HG02678 (cell line): Measurements from ENCODE around the gene CTSE.
"Not testable (repeated sequence)": the region's sequence is repeated elsewhere in the genome, so short reads cannot be mapped to it uniquely, and the experiment has no call there.

ENCODE experiments used
- ATAC-seq: cut with Tn5 transposase; IDR thresholded peaks from one replicate; pipeline ENCODE4 v1.9.1; 2021; ENCODE audit warnings: mild to moderate bottlenecking, moderate library complexity; ENCODE audit not compliant: unreplicated experiment

The CTSE gene

DNA sequence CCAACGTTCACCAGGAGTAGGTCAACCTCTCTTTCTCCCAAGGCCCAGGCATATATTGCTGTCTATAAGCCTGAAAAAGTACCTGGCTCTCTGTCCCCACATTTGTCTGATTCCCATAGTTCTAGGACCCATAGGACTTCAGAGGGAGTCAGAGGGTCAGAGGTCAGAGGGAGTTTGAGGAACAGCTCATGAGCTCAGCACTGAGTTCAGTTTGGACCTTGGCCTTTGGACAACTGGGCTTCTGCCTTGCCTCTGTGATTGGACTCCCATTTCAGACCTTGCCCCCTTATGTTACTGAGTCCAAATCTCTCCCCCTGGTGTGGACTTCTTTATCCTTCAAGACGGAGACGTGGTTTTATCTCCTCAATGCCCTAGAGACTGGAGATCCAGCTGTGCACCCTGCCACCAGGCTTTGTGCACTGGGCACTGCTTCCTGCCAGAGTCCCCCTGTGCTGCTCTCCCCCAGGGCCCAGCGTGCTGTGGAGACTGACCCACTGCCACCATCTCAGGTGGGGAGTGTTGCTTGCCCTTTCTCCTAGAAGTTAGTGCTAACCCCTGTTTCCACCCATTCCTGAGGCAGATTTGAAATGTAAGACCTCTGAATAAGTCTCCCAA is 3.2 kb downstream of the CTSE start:
- ATAC-seq: no peak

DNA sequence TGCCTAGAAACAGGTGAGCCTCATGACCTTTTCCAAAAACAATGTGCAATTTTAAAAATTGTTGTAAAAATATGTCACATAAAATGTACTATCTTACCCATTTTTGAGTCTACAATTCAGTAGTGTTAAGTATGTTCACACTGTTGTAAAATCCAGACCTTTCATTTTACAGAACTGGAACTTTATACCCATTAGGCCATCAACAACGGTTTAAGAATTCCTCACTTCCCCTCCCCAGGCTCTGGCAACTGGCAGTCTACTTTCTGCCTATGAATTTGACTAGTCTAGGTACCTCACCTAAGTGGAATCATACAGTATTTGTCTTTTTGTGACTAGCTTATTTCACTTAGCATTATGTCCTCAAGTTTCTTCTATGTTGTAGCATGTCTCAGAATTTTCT is 8.6 kb downstream of the CTSE start:
- ATAC-seq: no peak

DNA sequence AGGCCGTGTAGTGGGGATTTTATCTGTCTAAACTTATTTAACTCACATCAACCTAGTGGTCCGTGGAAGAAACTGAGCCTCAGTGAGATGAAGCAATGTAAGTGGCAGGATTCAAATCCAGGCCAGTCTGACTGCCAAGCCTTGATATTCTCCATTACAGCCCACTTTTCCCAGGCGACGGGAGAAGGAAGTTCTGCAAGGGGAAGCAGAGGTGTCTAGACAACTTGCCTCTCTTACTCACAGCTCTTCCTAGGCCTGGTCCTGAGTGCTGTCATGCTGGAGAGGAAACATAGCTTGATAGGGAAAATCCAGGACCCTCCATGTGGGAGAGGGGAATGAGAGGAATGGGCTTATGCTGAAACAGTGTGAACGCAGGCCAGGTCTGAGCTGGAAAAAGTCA is 9.1 kb downstream of the CTSE start:
- no peak for ATAC-seq

DNA sequence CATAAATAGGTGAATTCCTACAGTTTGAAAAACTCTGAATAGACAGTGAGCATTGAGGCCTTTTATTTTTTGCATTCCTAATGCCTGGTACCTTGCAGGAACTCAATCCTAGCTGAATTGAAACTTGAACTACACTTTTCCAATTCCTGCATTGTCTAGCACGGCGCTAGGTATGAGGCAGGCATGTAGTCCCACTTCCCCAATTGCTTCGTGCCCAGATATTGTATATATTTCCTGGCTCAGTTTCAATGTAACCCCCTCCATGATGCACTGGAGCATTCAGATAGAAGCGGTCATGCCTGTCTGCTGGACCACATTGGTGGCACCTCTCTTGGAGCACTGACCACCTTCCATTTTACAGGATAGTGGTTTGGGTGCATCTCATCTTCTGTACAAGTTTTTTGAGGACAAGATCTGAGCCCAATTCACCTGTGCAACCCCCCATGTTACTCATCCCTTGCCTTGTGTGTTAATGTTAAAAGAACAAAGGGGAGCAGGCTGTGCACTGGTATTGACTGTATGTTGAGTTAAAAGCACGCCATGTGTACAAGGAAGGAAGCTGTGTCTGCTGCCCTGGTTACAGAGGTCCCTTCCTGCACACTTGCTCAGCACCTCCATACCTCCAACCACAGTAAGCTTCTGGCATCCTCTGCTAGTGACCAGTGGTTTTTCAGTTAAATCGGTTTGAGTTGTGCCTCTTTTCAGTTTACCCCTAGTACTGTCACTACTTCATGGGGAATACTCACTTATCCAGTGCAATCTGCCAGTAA is 10.5 kb downstream of the CTSE start:
- no peak for ATAC-seq

DNA sequence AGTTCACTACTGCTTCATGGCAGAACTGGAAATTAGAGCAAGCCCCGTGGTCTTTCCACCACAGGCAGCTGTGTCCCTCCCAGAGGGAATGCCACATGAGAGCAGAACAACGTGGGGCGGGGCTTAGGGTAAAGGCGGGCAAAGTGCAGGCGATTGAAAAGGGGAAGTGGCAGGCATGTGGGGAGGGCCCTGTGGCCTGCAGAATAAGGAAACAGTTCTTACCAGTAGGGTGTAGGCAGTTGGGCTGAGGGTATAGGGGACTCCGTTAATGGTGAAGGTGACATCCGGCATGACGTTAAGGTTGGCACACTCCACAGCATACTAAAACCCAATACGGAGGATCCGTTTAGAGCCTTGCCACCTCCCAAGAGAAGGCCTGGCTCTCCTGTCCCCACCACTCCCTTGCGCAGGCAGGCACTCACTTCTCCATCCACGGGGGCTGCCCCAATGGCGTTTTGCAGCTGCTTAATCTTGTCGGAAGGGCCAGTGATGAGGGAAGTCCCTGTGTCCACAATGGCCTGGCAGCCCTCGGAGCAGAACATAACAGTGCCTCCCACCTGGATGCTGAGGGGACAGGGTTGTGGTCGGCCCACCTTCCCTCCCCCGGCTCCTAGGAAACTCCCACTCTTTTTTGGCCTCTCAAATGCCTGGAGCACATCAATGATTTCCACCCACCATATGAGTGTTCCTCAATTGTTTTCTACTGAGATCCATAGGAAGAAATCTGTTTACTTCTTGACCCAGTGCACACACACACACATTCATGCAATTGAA is 11.4 kb downstream of the CTSE start:
- ATAC-seq: peak; percentile 97

DNA sequence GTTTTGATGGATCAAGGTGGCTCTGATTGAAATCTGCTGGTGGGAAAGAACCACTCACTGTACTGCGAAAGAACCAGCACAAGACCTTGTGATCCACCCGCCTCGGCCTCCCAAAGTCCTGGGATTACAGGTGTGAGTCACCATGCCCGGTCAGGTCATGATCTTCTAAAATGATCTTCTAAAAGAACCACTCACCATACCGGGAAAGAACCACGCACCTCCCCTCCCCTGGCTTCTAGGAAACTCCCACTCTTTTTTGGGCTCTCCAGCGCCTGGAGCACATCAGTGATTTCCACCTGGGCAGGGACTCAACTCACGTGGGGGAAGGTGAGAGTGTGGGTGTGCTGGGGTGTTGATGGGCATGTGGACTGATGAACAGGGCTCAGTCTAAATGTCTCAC is 12.6 kb downstream of the CTSE start:
- no peak for ATAC-seq

DNA sequence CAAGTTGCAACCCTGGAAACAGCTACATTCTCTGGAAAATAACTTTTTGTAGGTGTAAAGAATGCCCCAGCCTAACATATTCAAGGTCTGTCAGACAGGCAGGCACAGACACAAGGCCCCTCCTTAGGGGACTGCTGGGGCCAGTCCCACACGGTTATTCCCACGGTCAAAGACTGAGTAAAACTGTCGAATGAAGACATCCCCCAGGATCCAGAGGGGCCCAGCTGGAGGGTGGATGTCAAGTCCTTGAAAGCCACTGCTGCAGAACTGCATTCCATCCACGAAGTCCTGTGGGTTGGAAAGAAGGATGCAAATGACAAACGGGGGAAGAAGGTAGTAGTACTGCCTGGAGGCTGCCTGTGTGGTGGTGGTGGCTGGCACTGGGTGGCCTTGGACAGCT is 13.6 kb downstream of the CTSE start:
- no peak for ATAC-seq

DNA sequence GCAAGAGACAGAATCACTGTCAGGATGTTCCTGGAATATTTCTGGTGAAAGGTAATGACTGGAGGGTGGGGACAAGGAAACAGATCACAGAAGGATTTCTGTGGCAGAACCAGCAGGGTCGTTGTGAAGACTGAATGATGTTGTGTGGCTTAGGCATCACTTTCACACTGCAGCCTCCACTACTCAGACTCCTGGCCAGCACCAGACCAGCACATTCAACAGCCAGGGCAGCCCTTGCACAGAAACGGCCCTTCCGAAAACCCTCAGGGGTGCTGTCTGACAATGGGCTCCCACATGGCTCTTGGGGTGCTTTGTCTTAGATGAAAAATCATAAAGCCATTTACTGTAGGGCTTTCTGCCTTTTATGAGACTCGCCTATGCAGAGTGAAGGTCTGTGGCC is 16.7 kb downstream of the CTSE start:
- no peak for ATAC-seq

DNA sequence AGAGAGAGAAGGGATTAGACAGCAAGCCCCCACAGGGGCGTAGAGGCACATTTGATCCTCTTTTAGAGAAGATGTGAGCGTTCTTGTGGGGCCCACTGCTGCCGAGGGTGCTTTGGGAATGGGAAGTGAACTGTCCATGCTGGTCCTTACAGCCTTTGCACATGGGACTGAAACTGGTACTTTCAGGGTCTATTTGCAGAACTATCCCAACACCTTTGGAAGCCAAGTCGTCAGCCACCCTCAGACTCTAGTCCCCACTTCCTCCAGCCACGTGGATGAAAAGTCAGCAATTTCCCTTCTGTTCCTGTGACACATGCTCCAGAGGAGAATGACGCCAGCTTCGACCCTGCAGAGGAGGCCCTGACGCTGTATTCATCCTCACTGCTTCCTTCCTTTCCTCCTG is 17.9 kb downstream of the CTSE start:
- no peak for ATAC-seq

DNA sequence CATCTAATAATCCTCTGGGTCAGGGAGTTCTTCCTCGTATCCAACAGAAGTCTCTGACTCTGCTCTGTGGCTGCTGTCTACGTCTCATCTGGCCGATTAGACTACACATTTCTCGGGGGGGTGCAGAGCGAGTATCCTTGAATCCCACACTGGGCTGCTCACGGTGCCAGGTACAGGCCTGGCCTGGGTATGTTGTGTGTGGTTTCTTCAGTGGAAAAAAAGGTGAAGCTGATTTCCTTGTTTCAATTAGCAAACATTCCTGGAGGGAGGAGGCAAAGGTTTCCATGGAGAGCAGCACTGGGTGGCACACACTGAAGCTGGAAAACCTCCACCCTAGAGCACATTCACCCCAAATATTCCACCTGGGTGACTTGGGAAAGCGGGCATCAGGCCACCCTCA is 18.5 kb downstream of the CTSE start:
- ATAC-seq: no peak

DNA sequence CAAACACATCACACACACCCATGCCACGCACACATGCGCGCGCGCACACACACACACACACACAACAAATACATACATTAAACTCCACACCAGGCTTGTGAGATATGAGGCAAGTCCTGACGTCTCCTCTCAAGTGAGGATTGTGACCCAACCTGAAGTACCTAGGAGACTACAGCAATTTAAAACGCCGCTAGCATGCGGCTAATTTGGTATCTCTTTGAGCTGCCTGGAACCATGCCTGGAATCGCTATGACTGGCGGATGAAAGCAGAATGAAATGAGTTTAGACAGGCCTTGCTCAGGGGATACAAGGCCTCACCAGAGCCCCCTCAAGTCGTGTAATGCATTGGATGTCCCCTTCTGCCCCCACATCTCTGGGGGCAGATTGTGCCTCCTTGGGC is 18.9 kb downstream of the CTSE start:
- ATAC-seq: no peak

DNA sequence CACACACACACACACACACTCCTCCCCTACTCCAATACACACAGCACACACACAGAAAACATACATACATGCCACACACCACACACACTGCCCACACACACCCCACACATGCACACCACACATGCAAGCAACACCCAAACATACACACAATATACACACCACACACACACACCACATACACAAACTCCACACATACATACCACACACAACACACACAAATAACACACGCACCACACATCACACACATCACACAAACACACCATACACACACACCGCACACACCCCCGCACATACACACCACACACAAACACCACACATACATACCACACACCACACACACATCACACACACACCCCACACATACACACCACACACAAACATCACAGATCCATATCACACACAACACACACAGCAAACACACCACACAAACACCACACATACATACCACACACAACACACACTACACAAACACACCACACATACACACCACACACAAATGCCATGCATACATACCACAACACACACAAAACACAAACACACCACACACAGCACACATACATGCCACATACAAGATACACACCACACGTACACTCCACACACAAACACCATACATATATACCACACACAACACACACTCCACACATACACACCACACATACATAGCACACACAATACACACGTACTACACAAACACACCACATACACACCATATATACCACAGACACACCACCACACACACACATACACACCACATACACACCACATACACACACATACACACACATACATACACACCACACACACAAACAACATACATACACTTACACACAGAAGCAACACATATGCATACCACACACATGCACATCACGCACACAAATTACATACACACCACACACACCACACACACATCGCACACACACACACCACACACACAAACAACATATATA is 19.6 kb downstream of the CTSE start:
- ATAC-seq: no peak

DNA sequence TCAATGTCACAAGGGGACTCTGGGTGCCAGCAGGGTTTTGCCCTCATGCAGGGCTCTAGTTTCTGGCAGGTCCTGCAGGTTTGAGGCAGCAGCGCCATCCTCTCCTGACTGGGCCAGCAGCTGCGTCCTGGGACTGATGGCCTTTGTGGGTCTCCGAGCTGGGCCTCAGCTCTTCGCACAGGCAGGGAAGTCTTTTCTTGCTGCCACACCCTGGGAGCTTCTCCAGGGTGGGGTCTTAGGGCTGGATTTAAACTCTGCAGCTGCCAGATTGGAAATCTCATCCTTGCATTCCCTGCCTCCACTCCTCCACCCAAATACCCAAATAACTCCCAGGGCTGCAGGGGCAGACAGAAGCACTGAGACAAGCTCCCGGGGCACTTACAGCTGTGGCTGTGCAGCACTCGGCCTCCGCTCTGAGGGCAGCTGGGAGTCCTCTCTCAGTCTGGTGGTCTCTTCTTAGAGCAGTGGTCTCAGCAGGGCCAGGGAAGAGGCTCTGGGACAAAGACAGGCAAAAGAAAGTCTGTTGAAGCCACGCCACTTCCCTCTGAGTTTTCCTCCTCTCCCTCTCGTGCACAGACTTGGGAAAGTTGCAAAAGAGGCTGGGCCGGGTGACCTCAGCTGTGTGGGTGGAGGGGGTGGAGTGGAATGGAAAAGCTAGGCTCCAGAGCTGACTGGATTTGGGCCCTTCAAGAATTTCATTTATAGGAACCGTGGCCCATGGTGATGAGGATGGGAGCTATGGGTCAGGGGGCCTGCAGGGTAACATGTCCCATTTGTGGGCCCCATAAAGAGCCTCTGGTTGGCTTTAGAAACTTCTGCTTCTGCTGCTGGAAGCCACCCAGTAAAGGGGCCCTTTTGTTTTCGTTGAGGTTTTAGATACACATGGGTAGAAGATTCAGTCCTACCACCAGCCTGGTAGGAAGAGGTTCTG is 20.6 kb downstream of the CTSE start, which contains the start of gene RAB7B:
RAB7B (minus strand) TSS at position 525 of the 931 bp plus-strand sequence. CDS start 9,260 bp downstream, outside the sequence.
- no peak for ATAC-seq

DNA sequence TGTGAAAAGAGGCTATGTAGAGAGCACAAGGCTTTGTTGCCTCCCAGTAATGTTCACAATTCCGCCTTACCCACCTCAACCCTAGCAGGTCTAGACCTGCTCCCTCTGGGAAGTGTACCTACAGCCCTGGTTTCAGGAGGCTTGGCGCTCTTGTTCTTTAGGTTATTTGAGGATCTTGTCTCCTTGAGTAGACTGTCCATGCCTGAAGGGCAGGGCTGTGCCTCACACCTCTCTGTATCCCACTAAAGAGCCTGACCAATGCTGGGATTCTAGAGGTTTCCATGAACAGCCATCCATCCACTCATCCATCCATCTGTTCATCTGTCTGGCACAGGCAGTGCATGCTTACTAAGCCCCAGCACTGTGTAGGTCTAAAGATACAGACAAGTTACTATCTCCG is 21.5 kb downstream of the CTSE start:
- ATAC-seq: no peak

DNA sequence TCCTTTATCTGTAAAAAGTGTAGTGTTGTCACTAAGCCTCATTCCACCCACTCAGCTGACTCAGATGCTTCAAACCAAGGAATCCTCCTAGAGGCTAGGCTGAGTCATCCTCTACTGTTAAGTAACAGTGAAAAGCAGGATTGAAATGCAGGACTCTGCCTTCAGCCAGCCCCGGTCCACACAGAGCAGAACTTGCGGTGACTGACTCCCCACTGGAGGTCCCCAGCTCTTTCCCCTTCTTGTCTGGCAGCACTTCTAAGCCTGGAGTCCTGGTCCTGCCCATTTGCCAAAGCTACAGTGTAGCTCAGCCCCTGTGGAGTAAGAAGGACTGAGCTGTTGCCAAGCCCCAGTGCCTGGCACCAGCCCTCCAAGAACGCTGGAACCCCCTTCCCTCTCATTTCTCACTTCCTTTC is 22.2 kb downstream of the CTSE start:
- no peak for ATAC-seq

DNA sequence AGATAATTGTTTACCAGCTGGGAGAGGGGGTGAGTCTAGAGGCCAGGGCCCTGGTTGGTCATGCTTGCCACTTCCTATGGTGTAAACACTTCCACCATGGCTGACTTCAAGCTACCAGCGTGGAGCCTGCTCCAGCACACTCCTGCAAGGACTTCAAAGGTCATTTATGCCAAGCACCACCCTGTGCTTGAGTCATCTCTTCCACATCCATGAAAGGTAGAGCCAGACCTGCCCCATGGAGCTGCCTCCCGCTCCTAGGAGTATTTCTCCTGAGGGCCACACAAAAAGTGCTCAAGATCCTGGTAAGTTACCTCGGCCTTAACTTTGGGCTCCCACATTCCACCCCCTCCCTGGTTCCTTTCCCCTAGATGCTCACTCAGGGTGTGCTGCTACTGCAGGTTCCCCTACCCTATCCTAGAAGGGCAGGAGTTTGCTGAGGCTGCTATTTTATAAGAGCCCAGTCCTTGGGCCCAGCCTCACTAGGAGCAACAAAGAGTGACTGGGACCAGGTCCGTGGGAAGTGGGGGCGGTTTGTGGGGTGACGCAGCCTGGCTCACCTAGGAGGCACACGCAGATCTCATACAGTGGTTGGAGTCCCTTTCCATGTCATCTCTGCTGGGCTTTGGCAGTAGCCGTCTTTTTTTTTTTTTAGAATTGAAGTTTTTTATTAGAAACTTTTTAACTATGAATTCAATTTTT is 22.9 kb downstream of the CTSE start:
- no peak for ATAC-seq

DNA sequence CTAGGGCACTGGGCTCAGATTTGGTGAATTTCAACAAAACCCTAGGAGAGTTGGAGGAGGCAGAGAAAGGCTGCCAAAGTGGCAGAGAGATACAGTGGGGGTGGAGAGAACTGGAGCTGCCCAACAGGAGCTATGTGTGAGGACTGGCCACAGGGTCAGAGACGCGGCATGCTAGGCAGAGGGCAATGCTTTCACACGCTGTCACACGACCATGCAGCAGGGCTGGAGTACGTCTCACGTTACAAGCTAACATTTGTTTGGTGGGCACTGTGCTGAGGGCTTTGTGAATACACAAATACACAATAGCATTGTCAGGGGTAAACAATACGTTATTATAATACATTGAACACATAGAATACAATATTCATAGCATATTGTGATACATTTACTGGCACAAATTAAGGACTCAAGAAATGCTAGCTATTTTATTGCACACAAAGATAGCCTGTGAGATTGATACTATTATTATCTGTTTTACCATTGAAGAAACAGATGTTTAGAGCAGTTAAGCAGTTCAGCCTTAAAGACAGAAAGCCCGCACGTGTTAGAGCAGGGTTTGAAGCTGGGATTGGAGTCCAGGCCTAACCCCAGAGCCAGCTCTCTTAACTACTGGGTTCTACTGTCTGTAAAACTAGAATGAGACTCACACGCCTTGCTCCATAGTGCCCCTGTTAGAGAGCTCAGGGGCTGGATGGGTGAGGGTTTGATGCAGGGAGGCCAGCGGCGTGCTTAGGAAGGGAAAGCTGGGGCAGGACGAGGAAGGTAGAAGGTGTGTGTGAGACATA is 25.0 kb downstream of the CTSE start:
- ATAC-seq: no peak

DNA sequence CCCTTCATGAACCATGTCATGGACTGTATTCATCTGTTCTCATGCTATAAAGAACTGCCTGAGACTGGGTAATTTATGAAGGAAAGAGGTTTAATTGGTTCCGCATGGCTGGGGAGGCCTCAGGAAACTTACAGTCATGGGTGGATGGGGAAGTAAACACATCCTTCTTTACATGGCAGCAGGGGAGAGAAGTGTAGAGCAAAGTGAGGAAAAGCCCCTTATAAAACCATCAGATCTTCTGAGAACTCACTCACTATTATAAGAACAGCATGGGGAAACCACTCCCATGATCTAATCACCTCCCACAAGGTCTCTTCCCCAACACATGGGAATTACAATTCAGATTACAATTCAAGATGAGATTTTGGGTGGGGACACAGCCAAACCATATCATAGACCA is 27.1 kb downstream of the CTSE start:
- ATAC-seq: not testable (repeated sequence)
